HG02798 (cell line): Measurements from ENCODE around the gene CATSPERD.

Experiments
- ATAC-seq: cut with Tn5 transposase; IDR thresholded peaks from one replicate; pipeline ENCODE4 v1.9.1; 2021; ENCODE audit warnings: mild to moderate bottlenecking; ENCODE audit not compliant: unreplicated experiment, poor library complexity

Gene CATSPERD

GRCh38 chr19:5784581-5785147 is 64.2 kb downstream of the CATSPERD start, which contains the start of gene PRR22:
TSS of gene PRR22 (minus strand) at chr19:5784746. CDS start at chr19:5784660, 86 bp downstream.
- no peak for ATAC-seq

GRCh38 chr19:5785423-5785822 is 65.0 kb downstream of the CATSPERD start:
- ATAC-seq, result no peak

- no peak for ATAC-seq
Observed at GRCh38 chr19:5786593-5787408, 66.4 kb downstream of the CATSPERD start.

GRCh38 chr19:5787409-5788182 is 67.2 kb downstream of the CATSPERD start:
- ATAC-seq, result no peak

GRCh38 chr19:5788422-5788821 is 68.0 kb downstream of the CATSPERD start:
- no peak for ATAC-seq

GRCh38 chr19:5789351-5789761 is 68.9 kb downstream of the CATSPERD start:
- no peak for ATAC-seq

- no peak for ATAC-seq
Observed at GRCh38 chr19:5789886-5790558, 69.6 kb downstream of the CATSPERD start.

GRCh38 chr19:5790559-5791520 is 70.4 kb downstream of the CATSPERD start, which contains the start of gene DUS3L:
TSS of gene DUS3L (minus strand) at chr19:5791163. CDS start at chr19:5791141, 22 bp downstream.
- peak; percentile 94 for ATAC-seq

GRCh38 chr19:5792224-5792623 is 71.8 kb downstream of the CATSPERD start:
- ATAC-seq, result no peak

- ATAC-seq, result no peak
Observed at GRCh38 chr19:5793188-5793587, 72.8 kb downstream of the CATSPERD start.

- no peak for ATAC-seq
Observed at GRCh38 chr19:5795382-5795919, 75.0 kb downstream of the CATSPERD start.

- no peak for ATAC-seq
Observed at GRCh38 chr19:5798244-5798643, 77.8 kb downstream of the CATSPERD start.

- no peak for ATAC-seq
Observed at GRCh38 chr19:5799247-5800241, 79.1 kb downstream of the CATSPERD start.

- ATAC-seq, result no peak
Observed at GRCh38 chr19:5800361-5801270, 80.2 kb downstream of the CATSPERD start.

- ATAC-seq, result no peak
Observed at GRCh38 chr19:5801796-5802619, 81.6 kb downstream of the CATSPERD start.

GRCh38 chr19:5803441-5803751 is 83.0 kb downstream of the CATSPERD start:
- ATAC-seq, result no peak
